Measurements from ENCODE around the gene RPP30.

Gene RPP30

GRCh38 chr10:90871766-90872647 is at the start of gene RPP30:
Gene RPP30, plus strand, starts transcription at chr10:90871974. Its CDS starts 13 bp downstream, at chr10:90871987.
- peak; percentile 35 for DNase-seq (ENCODE audit: low read depth)

GRCh38 chr10:90822508-90822907 is 49.3 kb upstream of the RPP30 start:
- no peak for DNase-seq (ENCODE audit: low read depth)

GRCh38 chr10:90832111-90832510 is 39.7 kb upstream of the RPP30 start:
- no peak for DNase-seq (ENCODE audit: low read depth)

- DNase-seq (ENCODE audit: low read depth), result no peak
Observed at GRCh38 chr10:90834326-90834725, 37.4 kb upstream of the RPP30 start.

GRCh38 chr10:90837486-90837885 is 34.3 kb upstream of the RPP30 start:
- DNase-seq (ENCODE audit: low read depth), result no peak

GRCh38 chr10:90842725-90843124 is 29.0 kb upstream of the RPP30 start:
- DNase-seq (ENCODE audit: low read depth), result no peak

- DNase-seq (ENCODE audit: low read depth), result no peak
Observed at GRCh38 chr10:90845726-90846125, 26.0 kb upstream of the RPP30 start.

- DNase-seq (ENCODE audit: low read depth), result no peak
Observed at GRCh38 chr10:90846746-90847145, 25.0 kb upstream of the RPP30 start.

GRCh38 chr10:90847436-90847835 is 24.3 kb upstream of the RPP30 start:
- no peak for DNase-seq (ENCODE audit: low read depth)

GRCh38 chr10:90849956-90850749 is 21.6 kb upstream of the RPP30 start:
- no peak for DNase-seq (ENCODE audit: low read depth)

GRCh38 chr10:90855126-90855525 is 16.6 kb upstream of the RPP30 start:
- no peak for DNase-seq (ENCODE audit: low read depth)

GRCh38 chr10:90856261-90856660 is 15.5 kb upstream of the RPP30 start:
- no peak for DNase-seq (ENCODE audit: low read depth)

- no peak for DNase-seq (ENCODE audit: low read depth)
Observed at GRCh38 chr10:90856964-90857634, 14.7 kb upstream of the RPP30 start.

GRCh38 chr10:90857635-90858460 is 13.9 kb upstream of the RPP30 start, which contains the start of gene HTR7:
Gene HTR7, minus strand, starts transcription at chr10:90858039. Its CDS starts 368 bp downstream, at chr10:90857671.
- no peak for DNase-seq (ENCODE audit: low read depth)

- no peak for DNase-seq (ENCODE audit: low read depth)
Observed at GRCh38 chr10:90858461-90858968, 13.3 kb upstream of the RPP30 start.

- DNase-seq (ENCODE audit: low read depth), result peak; percentile 53
Observed at GRCh38 chr10:90859321-90859751, 12.4 kb upstream of the RPP30 start.

GRCh38 chr10:90860790-90861189 is 11.0 kb upstream of the RPP30 start:
- no peak for DNase-seq (ENCODE audit: low read depth)

GRCh38 chr10:90862908-90863514 is 8.8 kb upstream of the RPP30 start:
- no peak for DNase-seq (ENCODE audit: low read depth)

- no peak for DNase-seq (ENCODE audit: low read depth)
Observed at GRCh38 chr10:90865401-90865800, 6.4 kb upstream of the RPP30 start.

- no peak for DNase-seq (ENCODE audit: low read depth)
Observed at GRCh38 chr10:90866050-90866598, 5.7 kb upstream of the RPP30 start.
